Adipocyte (in vitro differentiated cells): ENCODE results near the gene CRISP2.
"Not testable (repeated sequence)": the region's sequence is repeated elsewhere in the genome, so short reads cannot be mapped to it uniquely, and the experiment has no call there.

Experiments used
- DNase-seq: peaks from one replicate; pipeline ENCODE4 v3.0.0-alpha.2; 2015; ENCODE audit warnings: low read depth
- H3K27me3 ChIP-seq: replicated peaks from 2 replicates; pipeline ENCODE4 v1.7.0; 2013; ENCODE audit warnings: mild to moderate bottlenecking, low read length, moderate library complexity; ENCODE audit not compliant: control insufficient read depth, insufficient read depth
- H3K36me3 ChIP-seq: 2 replicates; pipeline ENCODE4 v1.7.0; 2013; ENCODE audit warnings: low read length, mild to moderate bottlenecking, moderate library complexity; ENCODE audit not compliant: control insufficient read depth, insufficient read depth, severe bottlenecking
- H3K4me1 ChIP-seq: 2 replicates; pipeline ENCODE4 v1.7.0; 2013; ENCODE audit warnings: mild to moderate bottlenecking, low read length, moderate library complexity; ENCODE audit not compliant: control insufficient read depth, insufficient read depth
- H3K4me3 ChIP-seq: 2 replicates; pipeline ENCODE4 v1.7.0; 2013; ENCODE audit warnings: mild to moderate bottlenecking, low read length, moderate library complexity
- H3K9ac ChIP-seq: 2 replicates; pipeline ENCODE4 v1.7.0; 2013; ENCODE audit warnings: mild to moderate bottlenecking, low read length, moderate library complexity
- H3K9me3 ChIP-seq: 2 replicates; pipeline ENCODE4 v1.7.0; 2013; ENCODE audit warnings: mild to moderate bottlenecking, low read length, moderate library complexity; ENCODE audit not compliant: control insufficient read depth

CRISP2 gene

GRCh38 chr6:49693512-49693911 lies 19.8 kb downstream of the CRISP2 start:
- Histone ChIP-seq H3K4me3 (no peak overlapping the region), H3K27me3 (no peaks in the 10 kb centered on the region), H3K9me3 (peaks cover 6% of the 10 kb centered on the region), H3K36me3 (no peaks in the 10 kb centered on the region), H3K9ac (no peak overlapping the region), H3K4me1 (no peaks in the 10 kb centered on the region)
- no peak for DNase-seq

GRCh38 chr6:49692534-49692933 lies 20.8 kb downstream of the CRISP2 start:
- Histone ChIP-seq H3K9me3 (peaks cover 6% of the 10 kb centered on the region), H3K4me3 (no peak overlapping the region), H3K9ac (no peak overlapping the region), H3K36me3 (no peaks in the 10 kb centered on the region), H3K4me1 (no peaks in the 10 kb centered on the region), H3K27me3 (no peaks in the 10 kb centered on the region)
- DNase-seq: no peak

GRCh38 chr6:49676671-49677281 lies 36.6 kb downstream of the CRISP2 start:
- no peaks in the 10 kb centered on the region for H3K9me3 ChIP-seq
- no peak overlapping the region for H3K9ac ChIP-seq
- no peak overlapping the region for H3K4me3 ChIP-seq
- peaks cover 2% of the 10 kb centered on the region for H3K4me1 ChIP-seq
- peak; percentile 1 for DNase-seq
- H3K36me3 ChIP-seq: no peaks in the 10 kb centered on the region
- H3K27me3 ChIP-seq: no peaks in the 10 kb centered on the region

GRCh38 chr6:49675816-49676215 lies 37.5 kb downstream of the CRISP2 start:
- Histone ChIP-seq H3K9me3 (no peaks in the 10 kb centered on the region), H3K36me3 (no peaks in the 10 kb centered on the region), H3K4me1 (peaks cover 2% of the 10 kb centered on the region), H3K9ac (no peak overlapping the region), H3K27me3 (no peaks in the 10 kb centered on the region), H3K4me3 (no peak overlapping the region)
- no peak for DNase-seq

GRCh38 chr6:49668083-49668511 lies 45.2 kb downstream of the CRISP2 start:
- Histone ChIP-seq H3K36me3 (no peaks in the 10 kb centered on the region), H3K4me1 (no peaks in the 10 kb centered on the region), H3K9me3 (no peaks in the 10 kb centered on the region), H3K4me3 (no peak overlapping the region), H3K27me3 (peaks cover 7% of the 10 kb centered on the region), H3K9ac (no peak overlapping the region)
- no peak for DNase-seq

- no peak for DNase-seq
- Histone ChIP-seq H3K4me3 (no peak overlapping the region), H3K36me3 (no peaks in the 10 kb centered on the region), H3K9ac (no peak overlapping the region), H3K27me3 (peaks cover 7% of the 10 kb centered on the region), H3K9me3 (no peaks in the 10 kb centered on the region), H3K4me1 (peaks cover 2% of the 10 kb centered on the region)
These were observed 46.2 kb downstream of the CRISP2 start for GRCh38 chr6:49666930-49667757.

GRCh38 chr6:49666480-49666879 lies 46.9 kb downstream of the CRISP2 start:
- Histone ChIP-seq H3K36me3 (no peaks in the 10 kb centered on the region), H3K9ac (no peak overlapping the region), H3K27me3 (peaks cover 7% of the 10 kb centered on the region), H3K9me3 (no peaks in the 10 kb centered on the region), H3K4me1 (peaks cover 2% of the 10 kb centered on the region), H3K4me3 (no peak overlapping the region)
- DNase-seq: no peak

GRCh38 chr6:49664817-49665216 lies 48.5 kb downstream of the CRISP2 start:
- Histone ChIP-seq H3K36me3 (no peaks in the 10 kb centered on the region), H3K9me3 (no peaks in the 10 kb centered on the region)

GRCh38 chr6:49664054-49664453 lies 49.3 kb downstream of the CRISP2 start:
- DNase-seq, H3K9ac ChIP-seq, H3K4me1 ChIP-seq, H3K4me3 ChIP-seq, H3K36me3 ChIP-seq, H3K9me3 ChIP-seq: not testable (repeated sequence)
- H3K27me3 ChIP-seq: peaks cover 13% of the 10 kb centered on the region

More at GRCh38 chr6:49664817-49665216, 48.5 kb downstream of the CRISP2 start:
- Histone ChIP-seq H3K4me1 (peaks cover 2% of the 10 kb centered on the region), H3K4me3 (no peak overlapping the region), H3K9ac (no peak overlapping the region), H3K27me3 (peaks cover 13% of the 10 kb centered on the region)
- DNase-seq: no peak

- no peak overlapping the region for H3K9ac ChIP-seq
- H3K9me3 ChIP-seq: no peaks in the 10 kb centered on the region
- H3K4me1 ChIP-seq: peaks cover 2% of the 10 kb centered on the region
- no peak for DNase-seq
- peaks cover 6% of the 10 kb centered on the region for H3K27me3 ChIP-seq
- H3K4me3 ChIP-seq: no peak overlapping the region
- H3K36me3 ChIP-seq: no peaks in the 10 kb centered on the region
These were observed 50.5 kb downstream of the CRISP2 start for GRCh38 chr6:49662892-49663261.

- Histone ChIP-seq H3K27me3 (peaks cover 6% of the 10 kb centered on the region), H3K4me3 (no peak overlapping the region)
- no peak for DNase-seq
These were observed 51.0 kb downstream of the CRISP2 start for GRCh38 chr6:49662231-49662891.

More at GRCh38 chr6:49662231-49662891, 51.0 kb downstream of the CRISP2 start:
- H3K9ac ChIP-seq: no peak overlapping the region
- H3K9me3 ChIP-seq: no peaks in the 10 kb centered on the region
- no peaks in the 10 kb centered on the region for H3K36me3 ChIP-seq
- peaks cover 2% of the 10 kb centered on the region for H3K4me1 ChIP-seq
